Measurements from ENCODE around the gene PRUNE2.

- TF ChIP-seq CTCF (IDR thresholded peaks at IDR 0.05 in 2 of 3, conservative IDR thresholded peaks at IDR 0.05 in 1 of 3; ENCODE audit: borderline replicate concordance in 1 of 3, insufficient read depth in 1 of 3, low read depth in 2 of 3, low read length in 2 of 3) = no peak
- no peak for TF ChIP-seq POLR2AphosphoS5 (IDR thresholded peaks at IDR 0.05; ENCODE audit: low read depth, low read length)
- no peak for TF ChIP-seq CEBPB (IDR thresholded peaks at IDR 0.05; ENCODE audit: low read depth)
- no peak for TF ChIP-seq ELF1 (IDR thresholded peaks at IDR 0.05; ENCODE audit: borderline replicate concordance, low read depth)
- TF ChIP-seq POLR2A (IDR thresholded peaks at IDR 0.05; ENCODE audit: borderline replicate concordance, extremely low read depth, insufficient read depth, insufficient read length) = no peak
- no peak for TF ChIP-seq EZH2phosphoT487 (IDR thresholded peaks at IDR 0.05; ENCODE audit: borderline replicate concordance)
- TF ChIP-seq JUND (IDR thresholded peaks at IDR 0.05) = no peak
- TF ChIP-seq ATF3 (IDR thresholded peaks at IDR 0.05) = no peak
- TF ChIP-seq ZNF274 (IDR thresholded peaks at IDR 0.05; ENCODE audit: low read depth, low read length) = no peak
- no peak for TF ChIP-seq SP1 (IDR thresholded peaks at IDR 0.05; ENCODE audit: low read depth)
- TF ChIP-seq RAD21 (IDR thresholded peaks at IDR 0.05; ENCODE audit: low read depth) = no peak
- no peak for TF ChIP-seq FOSL1 (IDR thresholded peaks at IDR 0.05; ENCODE audit: low read depth)
These were observed 93.3 kb downstream of the PRUNE2 start for GRCh38 chr9:76812591-76812990.

Data from HCT116 (cell line).